CD4-positive, alpha-beta T cell (primary cell): ENCODE measurements around the gene TIA1. TPM values are rescaled to one million over a fixed set of nuclear protein-coding genes. Genes with fewer than 3 reads are reported as not detected.
"Not testable (repeated sequence)": the region's sequence is repeated elsewhere in the genome, so short reads cannot be mapped to it uniquely, and the experiment has no call there.

Experiments used
- ATAC-seq: fragments of 200-7000 bp; cut with Tn5 transposase; one replicate; pipeline ENCODE4 v1.10.0; 2022; ENCODE audit warnings: mild to moderate bottlenecking; ENCODE audit not compliant: poor library complexity
- CTCF ChIA-PET: fragments of 350-600 bp; sonication (Branson Sonifier 250); formaldehyde crosslinking; loops from one replicate; lab custom pipeline; 2021; ENCODE audit warnings: antibody characterized with exemption, inconsistent platforms; lab: Charles Lee
- POLR2A ChIA-PET: fragments of 350-600 bp; sonication (Branson Sonifier 250); formaldehyde crosslinking; loops from one replicate; lab custom pipeline; 2021; ENCODE audit warnings: antibody characterized with exemption, inconsistent platforms; lab: Charles Lee
- DNase-seq, 14 experiments: peaks; one replicate each; pipeline ENCODE4 v3.0.0-alpha.2; 2013 to 2020; ENCODE audit warnings: mixed read lengths in 2 of 14
- H3K27ac ChIP-seq, 2 donors: one replicate each; pipeline versions ENCODE4 v1.5.1 to v1.7.0; 2013; ENCODE audit warnings: low read length in 2 of 2, low read depth in 1 of 2, mild to moderate bottlenecking in 1 of 2
- H3K27me3 ChIP-seq, 2 experiments: 1 replicate in 1 of 2; 2 replicates in 1 of 2; pipeline versions ENCODE4 v1.6.1 to v1.7.0; 2013; ENCODE audit warnings: low read length in 2 of 2, control low read depth in 1 of 2, mild to moderate bottlenecking in 1 of 2, moderate library complexity in 1 of 2; ENCODE audit not compliant: insufficient read depth in 2 of 2, control insufficient read depth in 1 of 2
- H3K36me3 ChIP-seq: one replicate; pipeline ENCODE4 v1.6.1; 2013; ENCODE audit warnings: low read length, control low read depth; ENCODE audit not compliant: insufficient read depth
- H3K4me1 ChIP-seq: one replicate; pipeline ENCODE4 v1.6.1; 2013; ENCODE audit warnings: low read length, control low read depth; ENCODE audit not compliant: insufficient read depth
- H3K4me3 ChIP-seq: one replicate; pipeline ENCODE4 v1.5.1; 2013; ENCODE audit warnings: mild to moderate bottlenecking, low read length, moderate library complexity
- H3K9me3 ChIP-seq, 2 experiments: 1 replicate in 1 of 2; 2 replicates in 1 of 2; pipeline versions ENCODE4 v1.6.1 to v1.7.0; 2013; ENCODE audit warnings: low read length in 2 of 2, mild to moderate bottlenecking in 2 of 2, control low read depth in 1 of 2, moderate library complexity in 1 of 2; ENCODE audit not compliant: control insufficient read depth in 1 of 2, insufficient read depth in 1 of 2
- H3K27ac Mint-ChIP-seq: one replicate; pipeline ENCODE4 v1.8.0; 2020; ENCODE audit warnings: mixed read lengths
- H3K27me3 Mint-ChIP-seq: one replicate; pipeline ENCODE4 v1.8.0; 2021; ENCODE audit warnings: mixed read lengths
- H3K36me3 Mint-ChIP-seq: one replicate; pipeline ENCODE4 v1.8.0; 2021; ENCODE audit warnings: low read depth, mixed read lengths
- H3K4me1 Mint-ChIP-seq: one replicate; pipeline ENCODE4 v1.8.0; 2021; ENCODE audit warnings: low read depth, mixed read lengths
- H3K4me3 Mint-ChIP-seq: one replicate; pipeline ENCODE4 v1.8.0; 2020; ENCODE audit warnings: mild to moderate bottlenecking, mixed read lengths
- H3K9me3 Mint-ChIP-seq: one replicate; pipeline ENCODE4 v1.8.0; 2020; ENCODE audit warnings: mixed read lengths
- CTCF ChIP-seq: fragments of 200-600 bp; IDR thresholded peaks from one replicate; pipeline ENCODE4 v1.8.0; 2022; ENCODE audit warnings: antibody characterized with exemption, mild to moderate bottlenecking
- intact Hi-C, 2 experiments: fragments of 100-400 bp; cut with DNase I in 1 of 2; cut with micrococcal nuclease in 1 of 2; formaldehyde crosslinking; loops; one replicate each; pipeline versions ENCODE4 v1.15.1 to v1.9.0; 2023 to 2025; cut with DNase I, micrococcal nuclease
- total RNA-seq, 174 experiments: library from RNA in 2 of 174; stranded (reverse) in 2 of 174; gene quantifications; one replicate each; pipeline ENCODE4 v1.2.3 and lab custom pipeline; 2021 to 2026

Gene TIA1
- total RNA-seq, 2 experiments from 2014 or later: 34.4 to 45.3 TPM

DNA sequence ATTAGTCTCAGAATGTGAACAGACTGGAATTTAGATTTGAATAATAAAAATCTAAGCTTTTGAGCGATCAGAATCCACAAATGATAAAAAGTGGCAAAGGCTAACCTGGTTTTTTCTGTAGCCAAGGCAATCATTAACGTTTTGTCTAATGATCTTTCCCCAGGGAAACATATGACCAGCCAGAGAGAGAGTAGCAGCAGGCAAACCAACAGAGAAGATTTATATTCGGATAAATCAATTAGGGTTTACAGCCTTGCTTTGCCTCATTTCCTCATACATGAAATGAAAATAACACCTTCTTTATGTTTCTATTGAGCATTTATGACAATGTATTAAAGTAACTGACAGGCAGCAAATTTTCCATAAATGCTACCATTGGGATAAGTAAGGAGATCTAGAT is 14.5 kb downstream of the TIA1 start:
- Mint-ChIP-seq H3K36me3 (peaks cover 71% of the 10 kb centered on the region), H3K4me1 (no peaks in the 10 kb centered on the region), H3K27ac (peak overlapping the region; percentile 13), H3K4me3 (no peak overlapping the region), H3K9me3 (no peaks in the 10 kb centered on the region), H3K27me3 (no peaks in the 10 kb centered on the region)
- no peak for DNase-seq
- ATAC-seq: no peak
- H3K9me3 ChIP-seq: no peaks in the 10 kb centered on the region
- no peak overlapping the region for H3K27ac ChIP-seq
- no peak for TF ChIP-seq CTCF
- peaks cover 60% of the 10 kb centered on the region for H3K36me3 ChIP-seq
- no peaks in the 10 kb centered on the region for H3K27me3 ChIP-seq
- intact Hi-C loops: no loop called here
- ChIA-PET CTCF (no interaction called here), POLR2A (no interaction called here)
- H3K4me1 ChIP-seq: no peaks in the 10 kb centered on the region
- H3K4me3 ChIP-seq: no peak overlapping the region

- CTCF ChIA-PET: interaction anchor here (0.7 kb wide), 1 partner anchor 36 kb away, joined by 3 read pairs; no protein-coding TSS in a partner anchor
- Mint-ChIP-seq H3K4me1 (no peaks in the 10 kb centered on the region), H3K36me3 (peaks cover 90% of the 10 kb centered on the region), H3K27ac (peak overlapping the region; percentile 51), H3K4me3 (no peak overlapping the region), H3K9me3 (no peaks in the 10 kb centered on the region), H3K27me3 (no peaks in the 10 kb centered on the region)
- no peaks in the 10 kb centered on the region for H3K27me3 ChIP-seq
- H3K4me1 ChIP-seq: no peaks in the 10 kb centered on the region
- intact Hi-C loops: no loop called here
- H3K9me3 ChIP-seq: no peaks in the 10 kb centered on the region
- ATAC-seq (no peak), DNase-seq (no peak)
- peaks cover 89% of the 10 kb centered on the region for H3K36me3 ChIP-seq
- POLR2A ChIA-PET: interaction anchor here (1.0 kb wide), 1 partner anchor 11 kb away, joined by 3 read pairs; no protein-coding TSS in a partner anchor
- no peak overlapping the region for H3K4me3 ChIP-seq
- no peak for TF ChIP-seq CTCF
- H3K27ac ChIP-seq: no peak overlapping the region
Measured at GRCh38 chr2:70226781-70227180, 21.6 kb downstream of the TIA1 start.

DNA sequence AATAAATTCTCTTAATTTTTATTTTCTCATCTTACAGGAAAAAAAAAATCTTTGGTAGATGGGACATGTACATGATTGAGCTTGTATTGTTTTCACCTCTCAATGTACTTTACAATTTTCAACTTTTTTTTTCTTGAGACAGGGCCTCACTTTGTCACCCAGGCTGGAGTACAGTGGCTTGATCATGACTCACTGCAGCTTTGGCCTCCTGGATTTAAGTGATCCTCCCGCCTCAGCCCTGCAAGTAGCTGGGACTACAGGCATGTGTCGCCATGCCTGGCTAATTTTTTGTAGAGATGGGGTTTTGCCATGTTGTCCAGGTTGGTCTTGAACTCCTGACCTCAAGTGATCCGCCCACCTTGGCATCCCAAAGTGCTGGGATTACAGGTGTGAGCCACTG is 25.1 kb downstream of the TIA1 start:
- H3K4me3 Mint-ChIP-seq, H3K9me3 Mint-ChIP-seq, H3K27me3 ChIP-seq, H3K4me3 ChIP-seq, intact Hi-C loops, ATAC-seq, H3K4me1 Mint-ChIP-seq, H3K27me3 Mint-ChIP-seq, CTCF ChIA-PET, H3K9me3 ChIP-seq, H3K4me1 ChIP-seq, H3K27ac ChIP-seq, POLR2A ChIA-PET, H3K27ac Mint-ChIP-seq, DNase-seq: not testable (repeated sequence)
- peaks cover 92% of the 10 kb centered on the region for H3K36me3 ChIP-seq
- peaks cover 91% of the 10 kb centered on the region for H3K36me3 Mint-ChIP-seq

DNA sequence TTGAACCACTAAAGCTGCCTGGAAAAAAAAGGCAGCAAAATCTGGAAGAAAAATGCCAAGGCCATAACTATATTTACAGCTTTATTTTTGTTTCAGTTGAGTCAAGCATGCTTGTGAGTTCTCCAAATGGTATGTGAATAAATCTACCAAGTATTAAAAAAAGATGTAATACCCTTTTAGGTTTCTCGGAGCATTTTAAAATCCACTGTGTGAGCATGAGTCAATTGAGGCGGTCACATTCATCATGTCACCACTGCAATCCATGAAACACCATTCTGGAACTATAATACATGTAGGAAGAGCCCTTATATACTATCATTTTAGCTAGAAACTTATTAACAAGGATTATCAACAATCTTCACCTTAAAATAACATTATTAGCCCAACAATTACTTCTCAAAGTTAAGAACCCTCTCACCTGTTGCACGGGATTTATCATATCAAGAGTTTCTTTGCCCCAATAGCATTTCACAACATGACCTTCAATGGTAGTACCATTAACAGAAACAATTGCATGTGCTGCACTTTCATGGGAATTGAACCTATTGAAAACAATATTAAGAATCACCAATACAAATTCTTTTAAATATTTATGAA is 33.4 kb downstream of the TIA1 start:
- peaks cover 67% of the 10 kb centered on the region for H3K36me3 ChIP-seq
- H3K4me1 ChIP-seq: no peaks in the 10 kb centered on the region
- intact Hi-C loops: no loop called here
- DNase-seq (no peak), ATAC-seq (no peak)
- H3K4me3 ChIP-seq: no peak overlapping the region
- Mint-ChIP-seq H3K27me3 (no peaks in the 10 kb centered on the region), H3K4me1 (peaks cover 10% of the 10 kb centered on the region), H3K4me3 (no peak overlapping the region), H3K27ac (no peak overlapping the region), H3K9me3 (no peaks in the 10 kb centered on the region), H3K36me3 (peaks cover 84% of the 10 kb centered on the region)
- no peaks in the 10 kb centered on the region for H3K9me3 ChIP-seq
- H3K27ac ChIP-seq: no peak overlapping the region
- H3K27me3 ChIP-seq: no peaks in the 10 kb centered on the region
- TF ChIP-seq CTCF: no peak
- POLR2A ChIA-PET: interaction anchor here (1.8 kb wide), 1 partner anchor 24 kb away, joined by 6 read pairs; the partner anchor contains the start of gene C2orf42
- CTCF ChIA-PET: no interaction called here
